Glutamatergic neuron (in vitro differentiated cells): ENCODE data around the gene FAXDC2. TPM values are rescaled to one million over a fixed set of nuclear protein-coding genes. Genes with fewer than 3 reads are reported as not detected.

Experiments
- DNase-seq: peaks from one replicate; pipeline ENCODE4 v3.0.0; 2022
- H3K27ac Mint-ChIP-seq: one replicate; pipeline ENCODE4 v1.8.0; 2020; ENCODE audit warnings: mild to moderate bottlenecking, mixed read lengths, inconsistent platforms; ENCODE audit not compliant: unreplicated experiment
- H3K27me3 Mint-ChIP-seq: one replicate; pipeline ENCODE4 v1.8.0; 2020; ENCODE audit warnings: mild to moderate bottlenecking, moderate library complexity, mixed read lengths, inconsistent platforms; ENCODE audit not compliant: unreplicated experiment
- H3K36me3 Mint-ChIP-seq: one replicate; pipeline ENCODE4 v1.8.0; 2020; ENCODE audit warnings: mild to moderate bottlenecking, mixed read lengths, inconsistent platforms; ENCODE audit not compliant: unreplicated experiment
- H3K4me1 Mint-ChIP-seq: one replicate; pipeline ENCODE4 v1.8.0; 2020; ENCODE audit warnings: mild to moderate bottlenecking, low read depth, mixed read lengths, inconsistent platforms; ENCODE audit not compliant: unreplicated experiment
- H3K4me3 Mint-ChIP-seq: one replicate; pipeline ENCODE4 v1.8.0; 2020; ENCODE audit warnings: mild to moderate bottlenecking, mixed read lengths, inconsistent platforms; ENCODE audit not compliant: unreplicated experiment
- H3K9me3 Mint-ChIP-seq: one replicate; pipeline ENCODE4 v1.8.0; 2020; ENCODE audit warnings: mild to moderate bottlenecking, moderate library complexity, mixed read lengths, inconsistent platforms; ENCODE audit not compliant: unreplicated experiment
- total RNA-seq: library from RNA; stranded (reverse); fragmentation: NEBNext Ultra II Directional; extraction: Animal tissue kit (Norgen Biotek cat#: 25700); gene quantifications from one replicate; pipeline ENCODE4 v1.2.1, GENCODE V29; 2021; ENCODE audit not compliant: unreplicated experiment
- TF ChIP-seq, protein P1 (sequence below): fragments of 200-600 bp; sonication (generic); IDR thresholded peaks from one replicate; pipeline ENCODE4 v1.5.0; 2021; ENCODE audit not compliant: partially characterized antibody, unreplicated experiment

The FAXDC2 gene
- total RNA-seq, 1 donor from 2014 or later: 0.66 TPM

DNA sequence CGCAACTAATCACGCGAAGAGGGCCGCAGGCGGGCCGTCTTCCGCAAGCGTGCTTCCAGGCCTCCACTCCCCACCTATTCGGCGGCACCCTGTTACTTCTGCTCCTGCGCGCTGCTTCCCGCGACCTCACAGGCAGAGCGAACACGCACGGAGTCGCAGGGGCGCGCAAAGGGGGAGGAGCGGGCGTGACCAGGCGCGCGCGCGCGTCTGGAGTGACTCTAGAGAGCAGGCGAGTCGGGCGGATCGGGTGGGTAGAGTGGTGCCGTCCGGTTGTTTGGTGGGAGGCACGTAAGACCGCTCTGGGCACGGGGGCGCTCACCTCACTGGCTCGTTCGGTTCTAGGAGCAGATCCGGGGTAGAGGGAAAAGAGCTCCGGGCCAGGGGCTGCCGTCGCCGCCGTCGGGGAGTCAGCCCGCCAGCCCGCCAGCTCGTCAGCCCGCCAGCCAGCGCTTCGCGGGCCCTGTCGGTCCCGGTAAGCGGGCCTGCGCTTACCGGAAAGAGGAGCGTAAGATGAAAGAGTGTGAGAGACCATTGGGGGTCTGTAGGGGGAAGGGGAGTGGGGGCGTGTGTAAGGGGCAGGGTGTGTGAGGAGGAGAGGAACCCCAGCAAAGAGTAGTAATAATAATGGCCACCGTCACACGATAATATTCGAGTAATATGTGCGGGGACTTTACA lies 8.0 kb upstream of the FAXDC2 start, which contains the start of gene CNOT8:
Gene CNOT8, plus strand, starts transcription at position 331 of the 675 bp plus-strand sequence. CDS start 4,652 bp downstream, outside the sequence.
- peak within 1 kb of the TSS; percentile 98 for H3K4me3 Mint-ChIP-seq
- TF ChIP-seq, protein P1, sequence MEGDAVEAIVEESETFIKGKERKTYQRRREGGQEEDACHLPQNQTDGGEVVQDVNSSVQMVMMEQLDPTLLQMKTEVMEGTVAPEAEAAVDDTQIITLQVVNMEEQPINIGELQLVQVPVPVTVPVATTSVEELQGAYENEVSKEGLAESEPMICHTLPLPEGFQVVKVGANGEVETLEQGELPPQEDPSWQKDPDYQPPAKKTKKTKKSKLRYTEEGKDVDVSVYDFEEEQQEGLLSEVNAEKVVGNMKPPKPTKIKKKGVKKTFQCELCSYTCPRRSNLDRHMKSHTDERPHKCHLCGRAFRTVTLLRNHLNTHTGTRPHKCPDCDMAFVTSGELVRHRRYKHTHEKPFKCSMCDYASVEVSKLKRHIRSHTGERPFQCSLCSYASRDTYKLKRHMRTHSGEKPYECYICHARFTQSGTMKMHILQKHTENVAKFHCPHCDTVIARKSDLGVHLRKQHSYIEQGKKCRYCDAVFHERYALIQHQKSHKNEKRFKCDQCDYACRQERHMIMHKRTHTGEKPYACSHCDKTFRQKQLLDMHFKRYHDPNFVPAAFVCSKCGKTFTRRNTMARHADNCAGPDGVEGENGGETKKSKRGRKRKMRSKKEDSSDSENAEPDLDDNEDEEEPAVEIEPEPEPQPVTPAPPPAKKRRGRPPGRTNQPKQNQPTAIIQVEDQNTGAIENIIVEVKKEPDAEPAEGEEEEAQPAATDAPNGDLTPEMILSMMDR: no peak
- H3K9me3 Mint-ChIP-seq: peaks cover 11% of the 10 kb centered on the region
- no peaks in the 10 kb centered on the region for H3K36me3 Mint-ChIP-seq
- H3K27me3 Mint-ChIP-seq: peaks cover 14% of the 10 kb centered on the region
- H3K27ac Mint-ChIP-seq: peak within 1 kb of the TSS; percentile 94
- DNase-seq: peak; percentile 98
- peaks cover 17% of the 10 kb centered on the region for H3K4me1 Mint-ChIP-seq

DNA sequence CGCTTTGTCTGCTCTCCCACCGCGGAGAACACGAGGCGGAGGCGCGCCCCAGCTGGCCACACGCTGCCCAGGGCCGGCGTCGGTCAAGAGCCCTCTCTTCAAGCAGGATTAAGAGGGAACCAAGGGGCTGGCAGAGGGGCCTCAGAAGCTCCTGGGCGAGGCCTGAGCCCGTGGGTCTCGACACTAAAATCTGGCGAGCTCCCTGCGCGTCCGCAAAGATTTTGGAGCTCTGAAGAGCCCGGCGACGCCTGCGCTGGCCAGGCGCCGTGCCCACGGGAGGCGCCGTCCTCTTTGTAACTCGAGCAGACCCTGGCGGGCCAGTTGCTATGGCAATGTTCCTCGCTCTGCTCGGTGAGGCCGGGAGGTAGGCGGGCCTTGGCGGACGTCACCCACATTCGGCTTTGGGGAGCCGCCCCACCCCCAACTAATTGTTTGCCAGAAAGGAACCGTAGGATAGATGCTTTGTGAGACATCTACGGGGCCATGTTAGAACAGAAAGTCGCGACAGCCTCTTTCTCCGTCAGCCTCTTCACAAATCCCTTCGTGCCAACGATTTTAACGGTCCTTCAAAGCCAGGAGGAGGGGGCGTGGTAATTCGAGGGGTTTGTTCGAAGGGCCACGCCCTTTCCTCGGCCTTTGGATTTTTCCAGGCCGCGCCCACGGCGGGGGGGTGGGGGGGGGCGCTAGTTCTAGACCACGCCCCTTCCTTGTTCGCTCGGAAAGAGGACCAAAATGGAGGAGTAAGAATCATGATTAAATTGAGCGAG lies 7.3 kb upstream of the FAXDC2 start:
- Mint-ChIP-seq H3K4me1 (peaks cover 16% of the 10 kb centered on the region), H3K27me3 (peaks cover 14% of the 10 kb centered on the region), H3K36me3 (no peaks in the 10 kb centered on the region), H3K4me3 (peak overlapping the region; percentile 98), H3K27ac (peak overlapping the region; percentile 94), H3K9me3 (peaks cover 11% of the 10 kb centered on the region)
- TF ChIP-seq, protein P1: peak; percentile 23
- peak; percentile 94 for DNase-seq

DNA sequence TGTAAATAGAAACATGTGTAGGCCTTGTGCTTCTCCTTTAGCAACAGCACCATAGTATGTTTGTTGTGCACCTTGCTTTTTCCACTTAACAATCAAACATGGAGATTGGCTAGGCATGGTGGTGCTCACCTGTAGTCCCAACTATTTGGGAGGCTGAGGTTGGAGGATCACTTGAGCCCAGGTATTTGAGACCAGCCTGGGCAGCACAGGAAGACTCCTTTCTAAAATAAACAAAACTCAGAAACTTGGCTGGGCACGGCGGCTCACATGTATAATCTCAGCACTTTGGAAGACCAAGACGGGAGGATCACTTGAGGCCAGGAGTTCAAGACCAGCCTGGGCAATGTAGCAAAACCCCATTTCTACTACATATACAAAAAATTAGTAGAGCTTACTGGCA lies 948 bp upstream of the FAXDC2 start:
- Mint-ChIP-seq H3K9me3 (peaks cover 3% of the 10 kb centered on the region), H3K4me3 (no peak overlapping the region), H3K27me3 (no peaks in the 10 kb centered on the region), H3K27ac (no peak overlapping the region), H3K36me3 (no peaks in the 10 kb centered on the region), H3K4me1 (peaks cover 5% of the 10 kb centered on the region)
- TF ChIP-seq, protein P1: no peak
- DNase-seq: no peak

DNA sequence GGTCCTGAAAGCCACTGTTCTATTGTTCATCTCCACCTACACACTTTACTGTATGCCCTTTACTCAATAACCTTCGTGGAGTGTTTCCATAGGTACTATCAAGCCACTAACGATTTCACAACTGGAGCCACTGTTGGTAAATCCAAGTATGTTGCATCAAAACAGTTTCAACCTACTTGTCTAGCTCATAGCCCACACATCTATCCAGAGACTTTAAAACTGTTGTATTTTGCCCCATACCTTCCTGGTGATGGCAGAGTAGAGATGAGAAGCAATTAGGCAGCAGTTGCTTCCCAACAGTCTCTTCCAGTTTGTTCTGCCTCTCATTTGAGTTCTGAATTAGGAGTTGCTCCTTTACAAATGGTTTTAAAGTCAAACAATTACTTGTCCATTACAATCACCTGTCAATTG lies 607 bp downstream of the FAXDC2 start:
- no peak for DNase-seq
- Mint-ChIP-seq H3K36me3 (no peaks in the 10 kb centered on the region), H3K4me1 (peaks cover 5% of the 10 kb centered on the region), H3K27me3 (no peaks in the 10 kb centered on the region), H3K27ac (no peak overlapping the region), H3K4me3 (no peak overlapping the region), H3K9me3 (peaks cover 2% of the 10 kb centered on the region)
- TF ChIP-seq, protein P1: no peak
